Spleen (tissue), 13 donors: Measurements from ENCODE around the gene PSME3IP1. TPM values are rescaled to one million over a fixed set of nuclear protein-coding genes. Genes with fewer than 3 reads are reported as not detected.

Source experiments
- DNase-seq: peaks from one replicate; pipeline ENCODE4 v3.0.0-alpha.2; 2020
- H3K27ac ChIP-seq, 8 donors: fragments of 200-600 bp; sonication (generic) in 7 of 8; 1 replicate in 4 of 8; 2 replicates in 4 of 8; pipeline versions ENCODE4 v1.5.0 to v1.8.0; 2016 to 2021; ENCODE audit warnings: inconsistent platforms in 4 of 8, mild to moderate bottlenecking in 4 of 8, moderate library complexity in 1 of 8
- H3K27me3 ChIP-seq, 7 donors: fragments of 200-600 bp; sonication (generic) in 6 of 7; replicated peaks in 1 of 7; 1 replicate in 4 of 7; 2 replicates in 3 of 7; pipeline versions ENCODE4 v1.5.0 to v1.8.0; 2016 to 2021; ENCODE audit warnings: inconsistent platforms in 3 of 7, mild to moderate bottlenecking in 1 of 7
- H3K36me3 ChIP-seq, 6 donors: fragments of 200-600 bp; sonication (generic) in 5 of 6; 1 replicate in 4 of 6; 2 replicates in 2 of 6; pipeline versions ENCODE4 v1.5.0 to v1.8.0; 2016 to 2021; ENCODE audit warnings: inconsistent platforms in 2 of 6
- H3K4me1 ChIP-seq, 6 donors: fragments of 200-600 bp; sonication (generic) in 5 of 6; 1 replicate in 3 of 6; 2 replicates in 3 of 6; pipeline versions ENCODE4 v1.5.0 to v1.8.0; 2016 to 2021; ENCODE audit warnings: inconsistent platforms in 3 of 6
- H3K4me3 ChIP-seq, 8 donors: fragments of 200-600 bp; sonication (generic) in 7 of 8; 1 replicate in 4 of 8; 2 replicates in 4 of 8; pipeline versions ENCODE4 v1.5.0 to v1.8.0; 2016 to 2021; ENCODE audit warnings: inconsistent platforms in 4 of 8, mild to moderate bottlenecking in 4 of 8, moderate library complexity in 2 of 8
- H3K9me3 ChIP-seq, 8 donors: fragments of 200-600 bp; sonication (generic) in 7 of 8; 1 replicate in 4 of 8; 2 replicates in 4 of 8; pipeline versions ENCODE4 v1.5.0 to v1.8.0; 2016 to 2021; ENCODE audit warnings: inconsistent platforms in 4 of 8
- CTCF ChIP-seq, 11 experiments: fragments of 200-600 bp in 7 of 11; fragments of 450-650 bp in 4 of 11; sonication (generic) in 4 of 11; IDR thresholded peaks in 8 of 11; conservative IDR thresholded peaks in 3 of 11; 1 replicate in 7 of 11; 2 replicates in 4 of 11; pipeline versions ENCODE4 v1.4.0 to v1.8.0; 2016 to 2021; ENCODE audit warnings: antibody characterized with exemption in 11 of 11, inconsistent platforms in 4 of 11, mild to moderate bottlenecking in 1 of 11
- POLR2A ChIP-seq, 3 donors: fragments of 450-650 bp; IDR thresholded peaks; one replicate each; pipeline ENCODE4 v1.5.1; 2017; ENCODE audit warnings: antibody characterized with exemption in 3 of 3, mild to moderate bottlenecking in 1 of 3
- POLR2AphosphoS5 ChIP-seq, 3 donors: sonication (generic); formaldehyde crosslinking; IDR thresholded peaks; one replicate each; pipeline ENCODE4 v1.5.1; 2017; ENCODE audit warnings: antibody characterized with exemption in 3 of 3
- WGBS, 5 donors: extraction: QIAGEN DNeasy Blood & Tissue Kit in 3 of 5; methylation state at CpG; one replicate each; pipeline versions ENCODE4 v1.1.5 to v1.1.7; 2013 to 2018; 5-methylcytosine and 5-hydroxymethylcytosine counted together
- intact Hi-C: fragments of 100-400 bp; cut with DNase I; formaldehyde crosslinking; loops from one replicate; pipeline ENCODE4 v1.15.0; 2023; ENCODE audit warnings: low total_unique reads
- long read RNA-seq, 2 donors: transcript quantifications; one replicate each; lab custom pipeline, GENCODE V29; 2026
- polyA plus RNA-seq, 3 donors: library from polyadenylated mRNA; stranded (reverse); fragments of 200-250 nt; gene quantifications; one replicate each; pipeline ENCODE4 v1.2.1, GENCODE V29; 2013
- total RNA-seq, 7 donors: library from RNA; depleted of rRNA in 3 of 7; stranded (reverse); fragments of >200 nt in 3 of 7; fragmentation: NEBNext Ultra II Directional in 4 of 7; extraction: Animal tissue kit (Norgen Biotek cat#: 25700) in 4 of 7; gene quantifications; one replicate each; pipeline versions ENCODE4 v1.1.0 to v1.2.1, GENCODE V29; 2016 to 2021
- donor health status: healthy with polysubstance abuse.
- donor health status: DM: no; HTN: no; CAD: no; lungs with moderate emphysema.
- donor health status: DM: no; HTN: no; CAD: no.
- donor health status: Bipolar disorder and iron deficiency.
- donor health status: healthy.
- donor health status: DM: no; HTN: no; CAD: no.
- donor health status: DM: yes; HTN: yes; CAD: no.

PSME3IP1 gene, protein sequence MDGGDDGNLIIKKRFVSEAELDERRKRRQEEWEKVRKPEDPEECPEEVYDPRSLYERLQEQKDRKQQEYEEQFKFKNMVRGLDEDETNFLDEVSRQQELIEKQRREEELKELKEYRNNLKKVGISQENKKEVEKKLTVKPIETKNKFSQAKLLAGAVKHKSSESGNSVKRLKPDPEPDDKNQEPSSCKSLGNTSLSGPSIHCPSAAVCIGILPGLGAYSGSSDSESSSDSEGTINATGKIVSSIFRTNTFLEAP
- 100 to 1,000 TPM in 3 of 7 donors, 10 to 100 TPM in 4; 75.8 to 128 (median 99.8) TPM for total RNA-seq
- polyA plus RNA-seq, result 10 to 100 TPM; 64.6 to 92.3 (median 66.7) TPM
- long read RNA-seq, donor 1, transcript FAM192A-201 (7 exons, 2,848 nt), result major isoform, 15 of 27 reads
- long read RNA-seq, donor 1, transcript FAM192A-218 (7 exons, 1,086 nt), result minor isoform, 6 of 27 reads
- long read RNA-seq, donor 1, partial matches to known transcripts, result 0 of 27 reads
- long read RNA-seq, donor 1, other reads (novel, unspliced or antisense), result 5 of 27 reads
- long read RNA-seq, donor 2, transcript FAM192A-218 (7 exons, 1,086 nt), result major isoform, 7 of 15 reads
- long read RNA-seq, donor 2, transcript FAM192A-201 (7 exons, 2,848 nt), result minor isoform, 6 of 15 reads
- long read RNA-seq, donor 2, partial matches to known transcripts, result 0 of 15 reads
- long read RNA-seq, donor 2, other reads (novel, unspliced or antisense), result 0 of 15 reads

GRCh38 chr16:57185945-57186871, at the start of gene PSME3IP1, which contains the start of gene RSPRY1:
TSS of gene PSME3IP1 (minus strand) at chr16:57186039. CDS start at chr16:57173854, 12,185 bp downstream.
TSS of gene RSPRY1 (plus strand) at chr16:57186329. CDS start at chr16:57204659, 18,330 bp downstream.
- peak in 2 of 3 donors; percentile 56 to 62 for TF ChIP-seq POLR2A (IDR thresholded peaks at IDR 0.05)
- peak in 3 of 11 experiments; percentile 8 to 46 (median 8) for TF ChIP-seq CTCF (IDR thresholded peaks at IDR 0.05 in 8 of 11, conservative IDR thresholded peaks at IDR 0.05 in 3 of 11)
- peak; percentile 88 to 94 (median 91) for TF ChIP-seq POLR2AphosphoS5 (IDR thresholded peaks at IDR 0.05)
- WGBS, 5 donors, result 0 to 1% (median 0%) methylated on average over 42 to 64 of the region's 64 CpGs
- Histone ChIP-seq H3K27ac (peak within 1 kb of the TSS; percentile 89 to 98 (median 94)), H3K27me3 (no peaks in the 10 kb centered on the region), H3K4me1 (peaks cover 20 to 88% (median 63%) of the 10 kb centered on the region in 6 donors), H3K4me3 (peak within 1 kb of the TSS; percentile 68 to 98 (median 90)), H3K36me3 (peaks cover 0 to 10% (median 0%) of the 10 kb centered on the region in 6 donors), H3K9me3 (no peaks in the 10 kb centered on the region)
- DNase-seq, result peak; percentile 99
- intact Hi-C loops, result no loop called here

GRCh38 chr16:57235128-57236021, 49.5 kb upstream of the PSME3IP1 start:
- 68 to 73% (median 70%) methylated on average over 8 of the region's 8 CpGs for WGBS, 5 donors

More at GRCh38 chr16:57235128-57236021, 49.5 kb upstream of the PSME3IP1 start:
- Histone ChIP-seq H3K27me3 (no peaks in the 10 kb centered on the region), H3K36me3 (peaks cover 0 to 100% (median 59%) of the 10 kb centered on the region in 6 donors), H3K27ac (peak overlapping the region in 7 of 8 donors; percentile 15 to 79 (median 51)), H3K4me3 (no peak overlapping the region), H3K4me1 (peaks cover 0 to 19% (median 2%) of the 10 kb centered on the region in 6 donors), H3K9me3 (no peaks in the 10 kb centered on the region)
- DNase-seq, result no peak
- TF ChIP-seq POLR2AphosphoS5 (IDR thresholded peaks at IDR 0.05) (no peak), POLR2A (IDR thresholded peaks at IDR 0.05) (no peak), CTCF (IDR thresholded peaks at IDR 0.05 in 8 of 11, conservative IDR thresholded peaks at IDR 0.05 in 3 of 11) (no peak)
- intact Hi-C loops, result no loop called here
